GM23248 (cell line): ENCODE measurements around the gene PATJ.

Experiments
- EZH2 ChIP-seq: fragments of 200-600 bp; sonication (generic); IDR thresholded peaks from 2 replicates; pipeline ENCODE4 v1.6.1; 2018; ENCODE audit warnings: antibody characterized with exemption, mild to moderate bottlenecking; ENCODE audit not compliant: insufficient read depth, poor library complexity, severe bottlenecking
- EZH2phosphoT487 ChIP-seq: fragments of 200-600 bp; sonication (generic); IDR thresholded peaks from 2 replicates; pipeline ENCODE4 v1.6.1; 2018; ENCODE audit warnings: antibody characterized with exemption, moderate library complexity, mild to moderate bottlenecking, low read depth; ENCODE audit not compliant: insufficient read depth

DNA sequence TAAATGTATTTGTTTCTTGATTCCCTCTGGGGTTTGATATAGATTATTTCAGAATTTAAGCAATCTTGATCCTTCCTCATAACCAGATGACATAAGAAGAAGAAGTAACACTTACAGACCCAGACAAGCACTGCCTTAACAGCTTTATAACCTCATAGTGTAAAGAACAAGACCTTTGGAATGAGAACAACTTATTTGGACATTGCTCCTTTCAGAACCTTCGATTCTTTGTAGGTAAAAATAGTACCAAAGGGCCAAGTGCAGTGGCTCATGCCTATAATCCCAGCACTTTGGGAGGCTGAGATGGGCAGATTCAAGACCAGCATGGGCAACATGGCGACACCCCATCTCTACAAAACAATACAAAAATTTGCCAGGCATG lies 32.4 kb upstream of the PATJ start:
- no peak for TF ChIP-seq EZH2
- TF ChIP-seq EZH2phosphoT487: no peak
